HepG2 (cell line): ENCODE data around the gene MOXD1.
"Not testable (repeated sequence)": the region's sequence is repeated elsewhere in the genome, so short reads cannot be mapped to it uniquely, and the experiment has no call there.

ENCODE experiments used
- BRCA1 ChIP-seq: sonication (generic); formaldehyde crosslinking; IDR thresholded peaks from 2 replicates; pipeline ENCODE4 v1.4.0; 2020; ENCODE audit warnings: missing genetic modification reagents
- CTCF ChIP-seq: sonication (generic); formaldehyde crosslinking; IDR thresholded peaks from 2 replicates; pipeline ENCODE4 v1.5.0; 2020; ENCODE audit warnings: mild to moderate bottlenecking, missing genetic modification reagents, moderate library complexity
- DZIP1 ChIP-seq: sonication (generic); formaldehyde crosslinking; IDR thresholded peaks from 2 replicates; pipeline ENCODE4 v1.5.0; 2020; ENCODE audit warnings: mild to moderate bottlenecking, missing genetic modification reagents
- EP300 ChIP-seq, 3 experiments: sonication (generic) in 1 of 3; formaldehyde crosslinking in 1 of 3; IDR thresholded peaks; 2 replicates each; pipeline versions ENCODE4 v1.5.1 to v1.6.1; 2011 to 2020; ENCODE audit warnings: low read depth in 2 of 3, low read length in 2 of 3, borderline replicate concordance in 1 of 3, improper control_type of control experiment in 1 of 3, mild to moderate bottlenecking in 1 of 3, missing genetic modification reagents in 1 of 3, moderate library complexity in 1 of 3
- MYC ChIP-seq: sonication (generic); formaldehyde crosslinking; IDR thresholded peaks from 2 replicates; pipeline ENCODE4 v1.9.0; 2021; ENCODE audit warnings: missing genetic modification reagents, borderline replicate concordance
- NFE2L1 ChIP-seq: sonication (generic); formaldehyde crosslinking; IDR thresholded peaks from 2 replicates; pipeline ENCODE4 v1.4.0; 2020; ENCODE audit warnings: missing genetic modification reagents, mild to moderate bottlenecking, borderline replicate concordance
- POLR2A ChIP-seq, 2 experiments: IDR thresholded peaks; 2 replicates each; pipeline ENCODE4 v1.6.1; 2011; ENCODE audit warnings: low read depth in 2 of 2, low read length in 2 of 2, mild to moderate bottlenecking in 1 of 2, moderate library complexity in 1 of 2; ENCODE audit not compliant: insufficient read depth in 1 of 2
- SMAD3 ChIP-seq: sonication (generic); formaldehyde crosslinking; IDR thresholded peaks from 2 replicates; pipeline ENCODE4 v1.4.0; 2020; ENCODE audit warnings: missing genetic modification reagents
- ZBTB39 ChIP-seq: sonication (generic); formaldehyde crosslinking; IDR thresholded peaks from 2 replicates; pipeline ENCODE4 v1.5.0; 2020; ENCODE audit warnings: missing genetic modification reagents
- ZNF512 ChIP-seq: sonication (generic); formaldehyde crosslinking; IDR thresholded peaks from 2 replicates; pipeline ENCODE4 v1.4.0; 2020; ENCODE audit warnings: mild to moderate bottlenecking, missing genetic modification reagents
- ZNF563 ChIP-seq: sonication (generic); formaldehyde crosslinking; IDR thresholded peaks from 2 replicates; pipeline ENCODE4 v1.8.0; 2022; ENCODE audit warnings: mild to moderate bottlenecking, moderate library complexity, missing genetic modification reagents
- ZNF790 ChIP-seq: sonication (generic); formaldehyde crosslinking; IDR thresholded peaks from 2 replicates; pipeline ENCODE4 v1.8.0; 2022; ENCODE audit warnings: missing genetic modification reagents, mild to moderate bottlenecking, borderline replicate concordance
- TF ChIP-seq, protein P1 (sequence below): sonication (generic); formaldehyde crosslinking; IDR thresholded peaks from 2 replicates; pipeline ENCODE4 v1.4.0; 2020; ENCODE audit warnings: missing genetic modification reagents
- TF ChIP-seq, protein P2 (sequence below): sonication (generic); formaldehyde crosslinking; IDR thresholded peaks from 2 replicates; pipeline ENCODE4 v1.4.0; 2020; ENCODE audit warnings: missing genetic modification reagents

DNA sequence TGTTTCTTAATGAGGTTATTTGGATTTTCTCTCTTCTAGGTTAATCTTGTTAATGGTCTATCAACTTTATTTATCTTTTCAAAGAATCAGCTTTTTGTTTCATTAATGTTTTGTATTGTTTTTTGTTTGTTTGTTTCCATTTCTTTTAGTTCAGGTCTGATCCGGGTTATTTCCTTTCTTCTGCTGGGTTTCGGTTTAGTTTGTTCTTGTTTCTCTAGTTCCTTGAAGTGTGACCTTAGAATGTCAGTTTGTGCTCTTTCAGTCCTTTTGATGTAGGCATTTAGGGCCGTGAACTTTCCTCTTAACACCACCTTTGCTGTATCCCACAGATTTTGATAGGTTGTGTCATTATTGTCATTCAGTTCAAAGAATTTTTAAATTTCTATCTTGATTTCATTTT is 49.3 kb downstream of the MOXD1 start:
- not testable (repeated sequence) for TF ChIP-seq CTCF; POLR2A (IDR thresholded peaks at IDR 0.05; ENCODE audit: insufficient read depth in 1 of 2, low read depth in 2 of 2, low read length in 2 of 2); ZNF790; SMAD3 (CRISPR knock-in tag); ZBTB39; NFE2L1; BRCA1 (CRISPR knock-in tag); ZNF512 (CRISPR knock-in tag); EP300 (IDR thresholded peaks at IDR 0.05; ENCODE audit: low read depth in 2 of 2, low read length in 2 of 2); EP300 (CRISPR knock-in tag; IDR thresholded peaks at IDR 0.05; ENCODE audit: borderline replicate concordance); MYC (CRISPR knock-in tag); DZIP1 (CRISPR knock-in tag); ZNF563 (CRISPR knock-in tag)
- TF ChIP-seq, protein P1, sequence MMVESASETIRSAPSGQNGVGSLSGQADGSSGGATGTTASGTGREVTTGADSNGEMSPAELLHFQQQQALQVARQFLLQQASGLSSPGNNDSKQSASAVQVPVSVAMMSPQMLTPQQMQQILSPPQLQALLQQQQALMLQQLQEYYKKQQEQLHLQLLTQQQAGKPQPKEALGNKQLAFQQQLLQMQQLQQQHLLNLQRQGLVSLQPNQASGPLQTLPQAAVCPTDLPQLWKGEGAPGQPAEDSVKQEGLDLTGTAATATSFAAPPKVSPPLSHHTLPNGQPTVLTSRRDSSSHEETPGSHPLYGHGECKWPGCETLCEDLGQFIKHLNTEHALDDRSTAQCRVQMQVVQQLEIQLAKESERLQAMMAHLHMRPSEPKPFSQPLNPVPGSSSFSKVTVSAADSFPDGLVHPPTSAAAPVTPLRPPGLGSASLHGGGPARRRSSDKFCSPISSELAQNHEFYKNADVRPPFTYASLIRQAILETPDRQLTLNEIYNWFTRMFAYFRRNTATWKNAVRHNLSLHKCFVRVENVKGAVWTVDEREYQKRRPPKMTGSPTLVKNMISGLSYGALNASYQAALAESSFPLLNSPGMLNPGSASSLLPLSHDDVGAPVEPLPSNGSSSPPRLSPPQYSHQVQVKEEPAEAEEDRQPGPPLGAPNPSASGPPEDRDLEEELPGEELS (CRISPR knock-in tag), result not testable (repeated sequence)
- TF ChIP-seq, protein P2, sequence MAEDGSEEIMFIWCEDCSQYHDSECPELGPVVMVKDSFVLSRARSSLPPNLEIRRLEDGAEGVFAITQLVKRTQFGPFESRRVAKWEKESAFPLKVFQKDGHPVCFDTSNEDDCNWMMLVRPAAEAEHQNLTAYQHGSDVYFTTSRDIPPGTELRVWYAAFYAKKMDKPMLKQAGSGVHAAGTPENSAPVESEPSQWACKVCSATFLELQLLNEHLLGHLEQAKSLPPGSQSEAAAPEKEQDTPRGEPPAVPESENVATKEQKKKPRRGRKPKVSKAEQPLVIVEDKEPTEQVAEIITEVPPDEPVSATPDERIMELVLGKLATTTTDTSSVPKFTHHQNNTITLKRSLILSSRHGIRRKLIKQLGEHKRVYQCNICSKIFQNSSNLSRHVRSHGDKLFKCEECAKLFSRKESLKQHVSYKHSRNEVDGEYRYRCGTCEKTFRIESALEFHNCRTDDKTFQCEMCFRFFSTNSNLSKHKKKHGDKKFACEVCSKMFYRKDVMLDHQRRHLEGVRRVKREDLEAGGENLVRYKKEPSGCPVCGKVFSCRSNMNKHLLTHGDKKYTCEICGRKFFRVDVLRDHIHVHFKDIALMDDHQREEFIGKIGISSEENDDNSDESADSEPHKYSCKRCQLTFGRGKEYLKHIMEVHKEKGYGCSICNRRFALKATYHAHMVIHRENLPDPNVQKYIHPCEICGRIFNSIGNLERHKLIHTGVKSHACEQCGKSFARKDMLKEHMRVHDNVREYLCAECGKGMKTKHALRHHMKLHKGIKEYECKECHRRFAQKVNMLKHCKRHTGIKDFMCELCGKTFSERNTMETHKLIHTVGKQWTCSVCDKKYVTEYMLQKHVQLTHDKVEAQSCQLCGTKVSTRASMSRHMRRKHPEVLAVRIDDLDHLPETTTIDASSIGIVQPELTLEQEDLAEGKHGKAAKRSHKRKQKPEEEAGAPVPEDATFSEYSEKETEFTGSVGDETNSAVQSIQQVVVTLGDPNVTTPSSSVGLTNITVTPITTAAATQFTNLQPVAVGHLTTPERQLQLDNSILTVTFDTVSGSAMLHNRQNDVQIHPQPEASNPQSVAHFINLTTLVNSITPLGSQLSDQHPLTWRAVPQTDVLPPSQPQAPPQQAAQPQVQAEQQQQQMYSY (CRISPR knock-in tag), result not testable (repeated sequence)
